GM12891 (cell line): ENCODE measurements around the gene CD180.

Experiments used
- PAX5 ChIP-seq: IDR thresholded peaks from 2 replicates; pipeline ENCODE4 v1.6.1; 2011; ENCODE audit warnings: low read length, moderate library complexity, mild to moderate bottlenecking; ENCODE audit not compliant: insufficient read depth, severe bottlenecking
- POLR2A ChIP-seq: IDR thresholded peaks from 2 replicates; pipeline ENCODE4 v1.6.1; 2011; ENCODE audit warnings: low read depth, low read length, control low read depth
- POLR2AphosphoS5 ChIP-seq: IDR thresholded peaks from 2 replicates; pipeline ENCODE4 v1.6.1; 2011; ENCODE audit warnings: low read depth, low read length, control low read depth
- TAF1 ChIP-seq: IDR thresholded peaks from 2 replicates; pipeline ENCODE4 v1.6.1; 2011; ENCODE audit warnings: low read depth, low read length, control low read depth

GRCh38 chr5:67170767-67171166 is 25.8 kb downstream of the CD180 start:
- TF ChIP-seq POLR2A (no peak), PAX5 (no peak), POLR2AphosphoS5 (no peak), TAF1 (no peak)
